ENCODE data around the gene CTNNA3. TPM values are rescaled to one million over a fixed set of nuclear protein-coding genes. Genes with fewer than 3 reads are reported as not detected.

Gene CTNNA3
- total and polyA plus RNA-seq, 2 donors (not counting 3 experiments of a cell fraction or from before 2014, with no cell fraction given), result not detected

DNA sequence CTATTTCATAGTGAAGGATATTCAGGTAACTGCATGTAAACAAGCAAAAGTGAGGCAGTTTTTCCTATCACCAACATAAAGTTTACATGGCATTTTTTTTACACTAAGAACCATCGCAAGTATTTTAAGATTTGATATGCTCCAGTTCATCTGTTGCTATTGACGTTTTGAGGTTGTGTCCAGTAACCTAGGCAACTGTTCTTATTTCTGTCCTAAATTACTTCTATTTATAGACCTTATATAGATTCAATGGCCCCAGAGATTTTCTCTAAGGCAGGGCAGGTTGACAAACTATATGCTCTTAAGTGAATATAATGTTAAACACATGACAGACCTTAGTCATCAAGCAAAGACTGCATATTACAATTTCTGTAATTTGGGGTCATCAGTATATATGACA, 1600.4 kb downstream of the CTNNA3 start:
- H3K27me3 ChIP-seq (ENCODE audit: control insufficient read depth in 2 of 2, insufficient read depth in 2 of 2, low read length in 2 of 2), result no peaks in the 10 kb centered on the region
- H3K9ac ChIP-seq (replicated peaks; ENCODE audit: extremely low read depth, insufficient read depth, low read length), result no peak overlapping the region
- H3K9me3 ChIP-seq (replicated peaks; ENCODE audit: control insufficient read depth, insufficient read depth, low read length), result no peaks in the 10 kb centered on the region
- no peaks in the 10 kb centered on the region for H3K36me3 ChIP-seq (ENCODE audit: control insufficient read depth in 2 of 2, extremely low read depth in 1 of 2, insufficient read depth in 2 of 2, low read length in 2 of 2)
- H3K4me2 ChIP-seq (ENCODE audit: insufficient read depth, low read length), result no peak overlapping the region
- no peaks in the 10 kb centered on the region for H3K4me1 ChIP-seq (ENCODE audit: control insufficient read depth, extremely low read depth, insufficient read depth, low read length)
- no TSS peak for BruUV-seq (replicated peaks)
- H3K4me3 ChIP-seq (replicated peaks in 1 of 3; ENCODE audit: insufficient read depth in 1 of 3, low read depth in 1 of 3, low read length in 3 of 3), result no peak overlapping the region
- dilution Hi-C loops (cut with MboI; ENCODE audit: extremely low pct_ligation_motif_present, low sequenced_read_pairs), result no loop called here
- TF ChIP-seq FOS (IDR thresholded peaks at IDR 0.05; ENCODE audit: borderline replicate concordance, insufficient read depth, low read length), result no peak
- no peak for TF ChIP-seq JUN (IDR thresholded peaks at IDR 0.05; ENCODE audit: borderline replicate concordance, insufficient read depth, insufficient read length, low read depth)
- TF ChIP-seq, protein P1, sequence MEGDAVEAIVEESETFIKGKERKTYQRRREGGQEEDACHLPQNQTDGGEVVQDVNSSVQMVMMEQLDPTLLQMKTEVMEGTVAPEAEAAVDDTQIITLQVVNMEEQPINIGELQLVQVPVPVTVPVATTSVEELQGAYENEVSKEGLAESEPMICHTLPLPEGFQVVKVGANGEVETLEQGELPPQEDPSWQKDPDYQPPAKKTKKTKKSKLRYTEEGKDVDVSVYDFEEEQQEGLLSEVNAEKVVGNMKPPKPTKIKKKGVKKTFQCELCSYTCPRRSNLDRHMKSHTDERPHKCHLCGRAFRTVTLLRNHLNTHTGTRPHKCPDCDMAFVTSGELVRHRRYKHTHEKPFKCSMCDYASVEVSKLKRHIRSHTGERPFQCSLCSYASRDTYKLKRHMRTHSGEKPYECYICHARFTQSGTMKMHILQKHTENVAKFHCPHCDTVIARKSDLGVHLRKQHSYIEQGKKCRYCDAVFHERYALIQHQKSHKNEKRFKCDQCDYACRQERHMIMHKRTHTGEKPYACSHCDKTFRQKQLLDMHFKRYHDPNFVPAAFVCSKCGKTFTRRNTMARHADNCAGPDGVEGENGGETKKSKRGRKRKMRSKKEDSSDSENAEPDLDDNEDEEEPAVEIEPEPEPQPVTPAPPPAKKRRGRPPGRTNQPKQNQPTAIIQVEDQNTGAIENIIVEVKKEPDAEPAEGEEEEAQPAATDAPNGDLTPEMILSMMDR (IDR thresholded peaks at IDR 0.05; ENCODE audit: extremely low read depth in 1 of 2, insufficient read depth in 1 of 2, low read depth in 1 of 2, low read length in 2 of 2), result no peak
- no peak for TF ChIP-seq MYC (IDR thresholded peaks at IDR 0.05; ENCODE audit: low read depth, low read length)
- TF ChIP-seq POLR2AphosphoS5 (IDR thresholded peaks at IDR 0.05; ENCODE audit: insufficient read depth, low read depth, low read length), result no peak
- no peak for TF ChIP-seq EZH2 (IDR thresholded peaks at IDR 0.05; ENCODE audit: borderline replicate concordance, low read depth, low read length, severe bottlenecking)
- no peaks in the 10 kb centered on the region for H4K20me1 ChIP-seq (replicated peaks; ENCODE audit: control insufficient read depth, extremely low read depth, insufficient read depth, low read length)
- H3K27ac ChIP-seq (ENCODE audit: insufficient read depth, low read depth, low read length), result no peak overlapping the region
- ChIA-PET CTCF (no interaction called here), POLR2A (no interaction called here)
- DNase-seq (ENCODE audit: low read depth, low spot score) (no peak), FAIRE-seq (no peak)
- H2AFZ ChIP-seq (ENCODE audit: low read depth, low read length), result no peak overlapping the region
- H3K79me2 ChIP-seq (ENCODE audit: control insufficient read depth, insufficient read depth, low read length), result no peaks in the 10 kb centered on the region
- intact Hi-C loops (cut with micrococcal nuclease), result no loop called here
- no peaks in the 10 kb centered on the region for H3K9me1 ChIP-seq (replicated peaks; ENCODE audit: control insufficient read depth, extremely low read depth, insufficient read depth, low read length)

DNA sequence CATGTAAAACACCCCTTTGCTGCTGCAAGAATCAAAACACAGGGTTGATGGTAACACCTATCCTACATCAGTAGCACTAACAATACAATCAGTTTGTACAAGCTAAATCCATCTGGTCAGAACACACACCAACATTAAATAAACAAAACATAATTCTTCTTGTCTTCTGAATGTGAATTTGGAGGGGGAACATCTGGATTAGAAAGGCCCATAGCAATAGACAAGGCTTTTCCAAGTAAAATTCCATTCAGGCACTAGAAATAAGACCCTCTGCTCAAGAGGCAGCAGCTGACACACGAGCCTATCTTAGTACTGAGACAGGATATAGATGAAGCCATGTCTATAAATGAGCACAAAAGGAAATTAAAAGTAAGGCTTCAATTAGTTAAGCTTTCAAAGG, 1610.1 kb downstream of the CTNNA3 start:
- H3K4me2 ChIP-seq (ENCODE audit: insufficient read depth, low read length), result no peak overlapping the region
- no peaks in the 10 kb centered on the region for H3K36me3 ChIP-seq (ENCODE audit: control insufficient read depth in 2 of 2, extremely low read depth in 1 of 2, insufficient read depth in 2 of 2, low read length in 2 of 2)
- intact Hi-C loops (cut with micrococcal nuclease), result no loop called here
- no peak overlapping the region for H3K9ac ChIP-seq (replicated peaks; ENCODE audit: extremely low read depth, insufficient read depth, low read length)
- H3K4me1 ChIP-seq (ENCODE audit: control insufficient read depth, extremely low read depth, insufficient read depth, low read length), result no peaks in the 10 kb centered on the region
- POLR2A ChIA-PET, result no interaction called here
- DNase-seq (ENCODE audit: low read depth, low spot score), result no peak
- CTCF ChIA-PET, result no interaction called here
- no peaks in the 10 kb centered on the region for H3K9me1 ChIP-seq (replicated peaks; ENCODE audit: control insufficient read depth, extremely low read depth, insufficient read depth, low read length)
- TF ChIP-seq, protein P1 (IDR thresholded peaks at IDR 0.05; ENCODE audit: extremely low read depth in 1 of 2, insufficient read depth in 1 of 2, low read depth in 1 of 2, low read length in 2 of 2), result no peak
- TF ChIP-seq POLR2AphosphoS5 (IDR thresholded peaks at IDR 0.05; ENCODE audit: insufficient read depth, low read depth, low read length) (no peak), EZH2 (IDR thresholded peaks at IDR 0.05; ENCODE audit: borderline replicate concordance, low read depth, low read length, severe bottlenecking) (no peak), MYC (IDR thresholded peaks at IDR 0.05; ENCODE audit: low read depth, low read length) (no peak), POLR2A (IDR thresholded peaks at IDR 0.05; ENCODE audit: low read depth, low read length) (no peak), GATA2 (IDR thresholded peaks at IDR 0.05; ENCODE audit: insufficient read depth, insufficient read length, low read depth, low read length) (no peak), FOS (IDR thresholded peaks at IDR 0.05; ENCODE audit: borderline replicate concordance, insufficient read depth, low read length) (no peak), JUN (IDR thresholded peaks at IDR 0.05; ENCODE audit: borderline replicate concordance, insufficient read depth, insufficient read length, low read depth) (no peak)
- TF ChIP-seq, protein P2, sequence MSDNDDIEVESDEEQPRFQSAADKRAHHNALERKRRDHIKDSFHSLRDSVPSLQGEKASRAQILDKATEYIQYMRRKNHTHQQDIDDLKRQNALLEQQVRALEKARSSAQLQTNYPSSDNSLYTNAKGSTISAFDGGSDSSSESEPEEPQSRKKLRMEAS (IDR thresholded peaks at IDR 0.05; ENCODE audit: insufficient read depth, insufficient read length), result no peak
- FAIRE-seq, result no peak
- no peaks in the 10 kb centered on the region for H3K9me3 ChIP-seq (replicated peaks; ENCODE audit: control insufficient read depth, insufficient read depth, low read length)
- H3K27ac ChIP-seq (ENCODE audit: insufficient read depth, low read depth, low read length), result no peak overlapping the region
- BruUV-seq (replicated peaks), result no TSS peak
- H3K4me3 ChIP-seq (replicated peaks in 1 of 3; ENCODE audit: insufficient read depth in 1 of 3, low read depth in 1 of 3, low read length in 3 of 3), result no peak overlapping the region
- no peak overlapping the region for H2AFZ ChIP-seq (ENCODE audit: low read depth, low read length)
- H3K27me3 ChIP-seq (ENCODE audit: control insufficient read depth in 2 of 2, insufficient read depth in 2 of 2, low read length in 2 of 2), result no peaks in the 10 kb centered on the region
- dilution Hi-C loops (cut with MboI; ENCODE audit: extremely low pct_ligation_motif_present, low sequenced_read_pairs), result no loop called here
- no peaks in the 10 kb centered on the region for H3K79me2 ChIP-seq (ENCODE audit: control insufficient read depth, insufficient read depth, low read length)
- H4K20me1 ChIP-seq (replicated peaks; ENCODE audit: control insufficient read depth, extremely low read depth, insufficient read depth, low read length), result no peaks in the 10 kb centered on the region
